A549 treated with AZD2906 at 1 μM for 4 hours (cell line): ENCODE results near the gene HMGCLL1. TPM values are rescaled to one million over a fixed set of nuclear protein-coding genes. Genes with fewer than 3 reads are reported as not detected.

ENCODE experiments used
- total RNA-seq: library from RNA; stranded (reverse); fragments of 200-300 nt; extraction: Qiagen RNA extraction; gene quantifications from 5 replicates; pipeline ENCODE4 v1.2.3, GENCODE V29; 2022

Gene HMGCLL1
- 0.06 to 0.30 TPM (median 0.09 TPM) in 5 replicates for total RNA-seq

GRCh38 chr6:55578537-55579363, at the start of gene HMGCLL1:
HMGCLL1 (minus strand) TSS chr6:55579192; CDS start chr6:55579055, 137 bp downstream.

